GM18519 (cell line): ENCODE measurements around the gene UGT2B28.
"Not testable (repeated sequence)": the region's sequence is repeated elsewhere in the genome, so short reads cannot be mapped to it uniquely, and the experiment has no call there.

Experiments used
- ATAC-seq: cut with Tn5 transposase; IDR thresholded peaks from one replicate; pipeline ENCODE4 v1.9.1; 2021; ENCODE audit warnings: mild to moderate bottlenecking, moderate library complexity; ENCODE audit not compliant: unreplicated experiment, low FRiP score

Gene UGT2B28

GRCh38 chr4:69280081-69280480 lies at the start of gene UGT2B28:
TSS of gene UGT2B28 (plus strand) at chr4:69280475. CDS start at chr4:69280501, 26 bp downstream.
- ATAC-seq = not testable (repeated sequence)

- no peak for ATAC-seq
These were observed 41.2 kb upstream of the UGT2B28 start for GRCh38 chr4:69239092-69239491.

GRCh38 chr4:69239557-69240168 lies 40.6 kb upstream of the UGT2B28 start:
- ATAC-seq = no peak

GRCh38 chr4:69240787-69241186 lies 39.5 kb upstream of the UGT2B28 start:
- ATAC-seq = not testable (repeated sequence)

- ATAC-seq = not testable (repeated sequence)
These were observed 38.5 kb upstream of the UGT2B28 start for GRCh38 chr4:69241746-69242145.

GRCh38 chr4:69242562-69243240 lies 37.6 kb upstream of the UGT2B28 start:
- not testable (repeated sequence) for ATAC-seq

- not testable (repeated sequence) for ATAC-seq
These were observed 29.4 kb upstream of the UGT2B28 start for GRCh38 chr4:69250884-69251283.

- not testable (repeated sequence) for ATAC-seq
These were observed 27.0 kb upstream of the UGT2B28 start for GRCh38 chr4:69253147-69253772.

GRCh38 chr4:69268612-69269011 lies 11.7 kb upstream of the UGT2B28 start:
- not testable (repeated sequence) for ATAC-seq

- ATAC-seq = not testable (repeated sequence)
These were observed 16.1 kb downstream of the UGT2B28 start for GRCh38 chr4:69296356-69296755.

- not testable (repeated sequence) for ATAC-seq
These were observed 28.3 kb downstream of the UGT2B28 start for GRCh38 chr4:69308426-69309033.

- not testable (repeated sequence) for ATAC-seq
These were observed 29.3 kb downstream of the UGT2B28 start for GRCh38 chr4:69309549-69310076.

- ATAC-seq = not testable (repeated sequence)
These were observed 30.0 kb downstream of the UGT2B28 start for GRCh38 chr4:69310262-69310661.

GRCh38 chr4:69317669-69318298 lies 37.5 kb downstream of the UGT2B28 start:
- ATAC-seq = peak; percentile 71

GRCh38 chr4:69321153-69321729 lies 41.0 kb downstream of the UGT2B28 start:
- ATAC-seq = no peak

- ATAC-seq = no peak
These were observed 41.8 kb downstream of the UGT2B28 start for GRCh38 chr4:69322055-69322454.

- no peak for ATAC-seq
These were observed 43.0 kb downstream of the UGT2B28 start for GRCh38 chr4:69323284-69323683.

GRCh38 chr4:69330345-69331047 lies 50.2 kb downstream of the UGT2B28 start:
- ATAC-seq = no peak

- ATAC-seq = not testable (repeated sequence)
These were observed 51.0 kb downstream of the UGT2B28 start for GRCh38 chr4:69331304-69331703.
